ENCODE results near the gene LRBA.

Gene LRBA

DNA sequence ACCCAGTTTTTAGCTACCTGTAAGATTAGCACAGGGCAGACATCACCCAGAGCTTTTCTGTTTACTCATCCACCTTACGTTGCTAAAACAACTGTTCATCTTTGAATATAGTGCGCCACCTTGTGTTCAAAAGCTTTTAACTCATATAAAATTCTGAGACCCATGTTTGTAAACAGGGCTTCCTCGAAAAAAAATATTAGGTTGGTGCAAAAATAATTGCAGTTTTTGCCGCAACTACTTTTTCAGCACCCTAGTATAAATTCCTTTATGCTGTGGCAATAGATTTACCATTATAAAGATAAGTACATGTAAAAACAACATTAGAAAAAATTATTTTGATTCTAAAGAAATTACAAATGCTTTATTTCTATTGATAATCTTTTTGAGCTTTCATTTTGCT, 147.9 kb downstream of the LRBA start:
- no peak overlapping the region for H3K4me3 ChIP-seq (replicated peaks; ENCODE audit: low read depth, low read length)
- peak; percentile 60 for DNase-seq (ENCODE audit: extremely low read depth, low read depth)
- TF ChIP-seq, protein P1, sequence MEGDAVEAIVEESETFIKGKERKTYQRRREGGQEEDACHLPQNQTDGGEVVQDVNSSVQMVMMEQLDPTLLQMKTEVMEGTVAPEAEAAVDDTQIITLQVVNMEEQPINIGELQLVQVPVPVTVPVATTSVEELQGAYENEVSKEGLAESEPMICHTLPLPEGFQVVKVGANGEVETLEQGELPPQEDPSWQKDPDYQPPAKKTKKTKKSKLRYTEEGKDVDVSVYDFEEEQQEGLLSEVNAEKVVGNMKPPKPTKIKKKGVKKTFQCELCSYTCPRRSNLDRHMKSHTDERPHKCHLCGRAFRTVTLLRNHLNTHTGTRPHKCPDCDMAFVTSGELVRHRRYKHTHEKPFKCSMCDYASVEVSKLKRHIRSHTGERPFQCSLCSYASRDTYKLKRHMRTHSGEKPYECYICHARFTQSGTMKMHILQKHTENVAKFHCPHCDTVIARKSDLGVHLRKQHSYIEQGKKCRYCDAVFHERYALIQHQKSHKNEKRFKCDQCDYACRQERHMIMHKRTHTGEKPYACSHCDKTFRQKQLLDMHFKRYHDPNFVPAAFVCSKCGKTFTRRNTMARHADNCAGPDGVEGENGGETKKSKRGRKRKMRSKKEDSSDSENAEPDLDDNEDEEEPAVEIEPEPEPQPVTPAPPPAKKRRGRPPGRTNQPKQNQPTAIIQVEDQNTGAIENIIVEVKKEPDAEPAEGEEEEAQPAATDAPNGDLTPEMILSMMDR (IDR thresholded peaks at IDR 0.05; ENCODE audit: low read depth, low read length, missing control alignments): peak; percentile 34

DNA sequence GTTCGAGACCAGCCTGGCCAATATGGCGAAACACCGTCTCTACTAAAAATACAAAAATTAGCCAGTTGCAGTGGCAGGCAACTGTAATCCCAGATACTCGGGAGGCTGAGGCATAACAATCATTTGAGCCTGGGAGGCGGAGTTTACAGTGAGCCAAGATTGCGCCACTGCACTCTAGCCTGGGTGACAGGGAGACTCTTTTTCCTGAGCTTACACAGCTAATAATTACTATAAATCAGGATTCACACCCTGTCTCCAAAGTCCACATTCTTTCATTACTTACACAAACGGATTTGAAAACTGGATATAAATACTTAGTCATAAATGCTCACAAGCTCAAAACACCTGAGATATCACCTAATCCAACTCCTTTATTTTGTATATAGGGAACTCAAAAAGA, 151.6 kb downstream of the LRBA start:
- TF ChIP-seq, protein P1 (IDR thresholded peaks at IDR 0.05; ENCODE audit: low read depth, low read length, missing control alignments): no peak
- DNase-seq (ENCODE audit: extremely low read depth, low read depth): no peak
- H3K4me3 ChIP-seq (replicated peaks; ENCODE audit: low read depth, low read length): no peak overlapping the region

DNA sequence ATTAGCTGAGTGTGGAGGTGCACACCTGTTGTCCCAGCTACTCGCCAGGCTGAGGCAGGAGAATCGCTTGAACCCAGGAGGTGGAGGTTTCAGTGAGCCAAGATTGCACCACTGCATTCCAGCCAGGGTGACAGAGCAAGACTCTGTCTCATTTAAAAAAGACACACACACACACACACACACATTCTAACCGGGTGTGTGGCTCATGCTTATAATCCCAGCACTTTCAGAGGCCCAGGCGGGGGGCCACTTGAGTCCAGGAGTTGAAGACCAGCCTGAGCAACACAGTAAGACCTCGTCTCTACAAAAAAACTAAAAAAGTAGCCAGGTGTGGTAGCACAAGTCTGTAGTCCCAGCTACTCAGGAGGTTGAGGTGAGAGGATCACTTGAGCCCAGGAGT, 152.3 kb downstream of the LRBA start:
- TF ChIP-seq, protein P1 (IDR thresholded peaks at IDR 0.05; ENCODE audit: low read depth, low read length, missing control alignments): no peak
- no peak for DNase-seq (ENCODE audit: extremely low read depth, low read depth)
- H3K4me3 ChIP-seq (replicated peaks; ENCODE audit: low read depth, low read length): no peak overlapping the region

DNA sequence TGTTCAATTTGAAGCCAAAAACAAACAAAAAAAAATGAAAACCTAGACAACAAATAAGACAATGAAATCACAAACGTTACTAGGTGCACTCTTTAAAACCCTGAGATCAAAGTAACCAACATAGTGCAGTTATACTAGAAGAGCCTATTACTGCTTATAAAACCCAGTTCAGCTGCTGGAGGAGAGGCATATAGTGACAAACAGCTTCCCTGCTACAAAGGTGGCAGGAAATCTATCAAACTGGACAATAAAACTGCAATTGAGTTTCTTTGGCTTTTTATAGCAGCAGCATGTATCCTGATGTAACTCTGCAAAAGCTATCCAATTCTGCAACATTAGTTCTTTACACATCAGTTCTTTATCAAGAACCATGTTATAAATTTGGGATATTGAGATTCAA, 155.6 kb downstream of the LRBA start:
- H3K4me3 ChIP-seq (replicated peaks; ENCODE audit: low read depth, low read length): no peak overlapping the region
- TF ChIP-seq, protein P1 (IDR thresholded peaks at IDR 0.05; ENCODE audit: low read depth, low read length, missing control alignments): no peak
- no peak for DNase-seq (ENCODE audit: extremely low read depth, low read depth)

DNA sequence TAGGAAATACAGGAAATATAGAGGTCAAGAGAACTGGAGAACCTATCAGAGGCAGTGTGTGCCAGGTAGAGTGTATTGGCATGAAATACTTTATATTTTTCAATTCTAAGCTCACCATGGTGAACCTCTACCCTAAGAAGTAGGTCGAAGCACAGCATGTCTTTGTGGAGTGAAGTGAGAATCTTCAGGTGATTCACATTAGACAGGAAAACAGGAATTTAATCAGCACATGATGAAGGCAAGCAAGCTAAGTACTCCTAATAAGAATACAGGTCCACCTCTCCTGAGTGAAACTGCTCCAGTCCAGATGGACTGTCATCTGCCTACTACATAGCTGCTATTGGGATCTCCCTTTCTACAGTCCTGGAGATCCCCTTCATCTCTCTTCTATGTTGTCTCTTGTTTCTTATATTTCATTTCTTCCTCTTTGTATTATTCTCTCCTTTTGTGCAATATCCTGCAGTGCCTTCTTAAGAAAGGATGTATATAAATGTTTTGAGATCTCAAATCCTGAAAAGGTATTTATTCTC, 159.0 kb downstream of the LRBA start:
- TF ChIP-seq, protein P1 (IDR thresholded peaks at IDR 0.05; ENCODE audit: low read depth, low read length, missing control alignments): no peak
- no peak for DNase-seq (ENCODE audit: extremely low read depth, low read depth)

DNA sequence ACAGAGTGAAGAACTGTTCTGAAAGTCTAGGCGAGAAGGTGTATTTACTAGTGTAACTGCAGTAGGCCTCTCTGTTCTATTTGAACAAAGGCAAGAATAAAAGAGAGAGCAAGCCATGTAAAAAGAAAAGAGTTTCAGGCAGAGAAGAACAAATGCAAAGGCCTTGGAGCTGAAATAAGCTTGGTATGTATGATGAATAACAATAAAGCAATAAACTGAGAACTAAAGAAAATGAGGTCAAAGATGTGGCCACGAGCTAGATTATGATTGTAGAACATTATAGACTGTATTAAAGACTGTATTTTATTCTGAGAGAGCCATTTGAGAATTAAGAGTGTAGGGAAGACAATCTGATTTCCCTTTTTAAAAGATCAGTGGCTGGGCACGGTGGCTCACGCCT, 160.5 kb downstream of the LRBA start:
- no peak for DNase-seq (ENCODE audit: extremely low read depth, low read depth)
- H3K4me3 ChIP-seq (replicated peaks; ENCODE audit: low read depth, low read length): no peak overlapping the region
- TF ChIP-seq, protein P1 (IDR thresholded peaks at IDR 0.05; ENCODE audit: low read depth, low read length, missing control alignments): no peak

More for the DNA sequence above, 159.0 kb downstream of the LRBA start:
- H3K4me3 ChIP-seq (replicated peaks; ENCODE audit: low read depth, low read length): no peak overlapping the region

DNA sequence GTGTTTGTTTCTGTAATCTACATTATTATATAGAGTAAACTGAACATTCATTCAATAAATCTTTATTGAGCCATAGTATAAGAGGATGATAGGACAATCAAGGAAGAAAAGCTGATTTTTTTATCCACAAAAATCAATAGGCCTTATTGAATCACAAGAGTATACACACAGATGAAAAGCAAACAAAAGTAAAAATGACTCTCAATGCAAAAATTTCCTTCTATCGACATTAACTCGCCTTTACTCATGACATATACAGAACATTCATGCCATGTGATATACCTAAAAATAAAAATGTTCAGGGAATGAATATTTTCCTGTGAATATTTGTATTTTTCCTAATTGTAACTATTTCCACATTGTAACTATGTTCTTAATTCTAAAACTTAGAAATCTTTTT, 161.2 kb downstream of the LRBA start:
- no peak overlapping the region for H3K4me3 ChIP-seq (replicated peaks; ENCODE audit: low read depth, low read length)
- no peak for DNase-seq (ENCODE audit: extremely low read depth, low read depth)
- TF ChIP-seq, protein P1 (IDR thresholded peaks at IDR 0.05; ENCODE audit: low read depth, low read length, missing control alignments): no peak
